HepG2 (cell line): Measurements from ENCODE around the gene ESYT1.

Source experiments
- FOXK2 ChIP-seq: fragments of 450-650 bp; IDR thresholded peaks from 2 replicates; pipeline ENCODE4 v1.6.1; 2016
- MYNN ChIP-seq: sonication (generic); formaldehyde crosslinking; IDR thresholded peaks from 2 replicates; pipeline ENCODE4 v1.4.0; 2020; ENCODE audit warnings: mild to moderate bottlenecking, low read depth, missing genetic modification reagents
- TCF12 ChIP-seq, 2 experiments: fragments of 450-650 bp in 1 of 2; sonication (generic) in 1 of 2; formaldehyde crosslinking in 1 of 2; IDR thresholded peaks; 2 replicates each; pipeline versions ENCODE4 v1.6.1 to v1.8.0; 2017 to 2022; ENCODE audit warnings: antibody characterized with exemption in 1 of 2, mild to moderate bottlenecking in 1 of 2, missing genetic modification reagents in 1 of 2, moderate library complexity in 1 of 2
- ZNF3 ChIP-seq: IDR thresholded peaks from 2 replicates; pipeline ENCODE4 v1.7.0; 2017; ENCODE audit warnings: inconsistent platforms

DNA sequence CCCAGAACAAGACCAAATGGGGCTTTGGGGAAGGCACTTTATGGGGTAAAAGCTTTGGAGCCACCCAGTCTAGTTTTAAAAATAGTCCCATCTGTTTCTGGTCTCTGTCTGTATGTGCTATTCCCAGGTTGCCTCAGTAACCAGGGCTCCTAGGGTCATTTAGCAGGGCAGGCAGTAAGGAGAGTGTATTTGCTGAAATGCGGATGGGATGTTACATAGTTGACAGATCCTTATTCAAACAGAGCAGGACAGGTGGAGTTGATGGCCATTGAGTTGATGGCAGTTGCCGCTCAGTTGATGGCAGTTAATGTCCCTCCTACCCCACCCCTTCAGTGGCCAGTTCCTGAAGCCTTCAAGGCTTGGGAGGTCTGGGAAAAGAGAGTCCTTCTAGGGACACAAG, 5.4 kb upstream of the ESYT1 start:
- no peak for TF ChIP-seq MYNN (CRISPR knock-in tag)
- no peak for TF ChIP-seq TCF12 (IDR thresholded peaks at IDR 0.05)
- no peak for TF ChIP-seq TCF12 (CRISPR knock-in tag; IDR thresholded peaks at IDR 0.05)
- no peak for TF ChIP-seq ZNF3 (CRISPR knock-in tag)
- TF ChIP-seq FOXK2: no peak
